Measurements from ENCODE around the gene GNB1L.

Gene GNB1L

DNA sequence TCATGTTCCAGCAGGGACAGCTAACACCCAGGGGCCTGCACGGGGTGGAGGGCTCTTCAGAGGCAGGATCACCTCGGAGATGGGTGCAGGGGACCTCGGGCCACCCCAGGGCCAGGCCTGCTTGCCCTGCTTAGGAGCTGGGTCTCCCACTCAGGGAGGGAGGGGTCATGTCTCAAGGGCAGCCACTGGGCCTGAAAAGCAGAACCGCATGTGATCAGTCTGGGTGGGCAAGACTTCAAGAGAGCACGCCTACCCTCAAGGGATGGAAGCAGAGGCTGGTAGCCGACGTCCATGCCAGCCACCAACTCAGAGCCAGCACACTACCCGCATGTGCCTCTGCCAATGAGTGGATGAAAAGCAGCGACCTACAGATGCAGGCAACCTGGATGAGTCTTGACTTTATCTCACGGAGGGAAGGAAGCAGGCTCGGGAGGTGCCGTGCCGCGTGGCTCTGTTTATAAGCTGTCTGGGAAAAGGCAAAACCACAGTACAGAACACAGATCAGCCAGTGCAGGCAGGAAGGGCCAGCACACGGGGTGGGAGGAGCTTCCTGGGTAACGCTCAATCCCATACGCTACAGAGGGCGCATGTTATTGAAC, 78.1 kb downstream of the GNB1L start:
- TF ChIP-seq, protein P1, sequence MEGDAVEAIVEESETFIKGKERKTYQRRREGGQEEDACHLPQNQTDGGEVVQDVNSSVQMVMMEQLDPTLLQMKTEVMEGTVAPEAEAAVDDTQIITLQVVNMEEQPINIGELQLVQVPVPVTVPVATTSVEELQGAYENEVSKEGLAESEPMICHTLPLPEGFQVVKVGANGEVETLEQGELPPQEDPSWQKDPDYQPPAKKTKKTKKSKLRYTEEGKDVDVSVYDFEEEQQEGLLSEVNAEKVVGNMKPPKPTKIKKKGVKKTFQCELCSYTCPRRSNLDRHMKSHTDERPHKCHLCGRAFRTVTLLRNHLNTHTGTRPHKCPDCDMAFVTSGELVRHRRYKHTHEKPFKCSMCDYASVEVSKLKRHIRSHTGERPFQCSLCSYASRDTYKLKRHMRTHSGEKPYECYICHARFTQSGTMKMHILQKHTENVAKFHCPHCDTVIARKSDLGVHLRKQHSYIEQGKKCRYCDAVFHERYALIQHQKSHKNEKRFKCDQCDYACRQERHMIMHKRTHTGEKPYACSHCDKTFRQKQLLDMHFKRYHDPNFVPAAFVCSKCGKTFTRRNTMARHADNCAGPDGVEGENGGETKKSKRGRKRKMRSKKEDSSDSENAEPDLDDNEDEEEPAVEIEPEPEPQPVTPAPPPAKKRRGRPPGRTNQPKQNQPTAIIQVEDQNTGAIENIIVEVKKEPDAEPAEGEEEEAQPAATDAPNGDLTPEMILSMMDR (IDR thresholded peaks at IDR 0.05; ENCODE audit: insufficient read depth, low read length, poor library complexity, severe bottlenecking) = no peak
- no peaks in the 10 kb centered on the region; the same call in 1 of the 2 replicates for H3K27me3 ChIP-seq (replicated peaks; ENCODE audit: control insufficient read depth, insufficient read depth, low read length)
- H3K36me3 ChIP-seq (ENCODE audit: control insufficient read depth, insufficient read depth, low read length) = no peaks in the 10 kb centered on the region
- no peak for DNase-seq (ENCODE audit: extremely low read depth, insufficient read length)
- no peak overlapping the region for H3K4me3 ChIP-seq (replicated peaks; ENCODE audit: low read depth, low read length)

DNA sequence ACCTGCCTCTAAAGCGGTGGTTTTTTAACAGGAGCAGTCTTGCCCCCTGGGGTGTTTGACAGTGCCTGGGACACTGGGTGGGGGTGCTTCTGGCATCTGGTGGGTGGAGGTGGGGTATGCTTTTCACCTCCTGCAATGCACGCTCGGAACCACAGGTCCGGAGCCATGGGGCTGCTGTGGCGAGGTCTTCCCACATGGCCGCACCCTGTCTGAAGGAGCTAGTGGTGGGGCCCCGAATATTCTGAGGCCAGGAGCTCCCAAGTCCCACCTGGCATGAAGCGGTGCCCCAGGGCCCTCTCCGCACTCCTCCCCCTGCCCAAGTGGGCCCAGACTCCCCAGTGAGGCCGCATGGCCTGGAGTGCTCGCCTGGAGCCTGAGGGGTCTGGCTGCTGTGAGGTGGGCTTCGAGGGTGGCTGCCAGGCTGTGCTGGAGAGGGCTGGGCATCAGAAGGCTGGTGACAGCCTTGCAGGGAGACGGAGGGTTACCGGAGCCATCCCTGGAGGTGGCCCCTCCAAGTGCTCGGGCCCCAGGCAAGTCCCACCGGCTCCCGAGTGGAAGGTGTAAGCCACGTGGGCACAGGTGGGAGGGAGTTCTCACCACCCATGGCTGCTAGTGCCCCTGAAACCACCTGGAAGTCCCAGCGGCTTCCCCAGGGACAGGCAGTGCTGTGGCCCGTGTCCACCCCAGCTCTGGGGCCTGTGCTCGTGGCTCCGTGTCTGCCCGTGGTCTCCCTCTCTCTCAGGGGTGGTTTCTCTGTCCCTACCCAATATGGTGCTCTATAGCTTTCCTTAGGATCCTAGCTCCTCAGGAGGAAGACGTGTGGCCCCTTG, 79.0 kb downstream of the GNB1L start:
- H3K27me3 ChIP-seq (replicated peaks; ENCODE audit: control insufficient read depth, insufficient read depth, low read length) = no peaks in the 10 kb centered on the region; the same call in 1 of the 2 replicates
- no peak for DNase-seq (ENCODE audit: extremely low read depth, insufficient read length)
- no peaks in the 10 kb centered on the region for H3K36me3 ChIP-seq (ENCODE audit: control insufficient read depth, insufficient read depth, low read length)
- TF ChIP-seq, protein P1 (IDR thresholded peaks at IDR 0.05; ENCODE audit: insufficient read depth, low read length, poor library complexity, severe bottlenecking) = no peak
- no peak overlapping the region for H3K4me3 ChIP-seq (replicated peaks; ENCODE audit: low read depth, low read length)

GRCh38 chr22:19774628-19775027, 80.0 kb downstream of the GNB1L start:
- Histone ChIP-seq H3K27me3 (replicated peaks; ENCODE audit: control insufficient read depth, insufficient read depth, low read length) (no peaks in the 10 kb centered on the region; the same call in none of the 2 replicates), H3K4me3 (replicated peaks; ENCODE audit: low read depth, low read length) (no peak overlapping the region), H3K36me3 (ENCODE audit: control insufficient read depth, insufficient read depth, low read length) (no peaks in the 10 kb centered on the region)
- TF ChIP-seq, protein P1 (IDR thresholded peaks at IDR 0.05; ENCODE audit: insufficient read depth, low read length, poor library complexity, severe bottlenecking) = no peak
- no peak for DNase-seq (ENCODE audit: extremely low read depth, insufficient read length)

DNA sequence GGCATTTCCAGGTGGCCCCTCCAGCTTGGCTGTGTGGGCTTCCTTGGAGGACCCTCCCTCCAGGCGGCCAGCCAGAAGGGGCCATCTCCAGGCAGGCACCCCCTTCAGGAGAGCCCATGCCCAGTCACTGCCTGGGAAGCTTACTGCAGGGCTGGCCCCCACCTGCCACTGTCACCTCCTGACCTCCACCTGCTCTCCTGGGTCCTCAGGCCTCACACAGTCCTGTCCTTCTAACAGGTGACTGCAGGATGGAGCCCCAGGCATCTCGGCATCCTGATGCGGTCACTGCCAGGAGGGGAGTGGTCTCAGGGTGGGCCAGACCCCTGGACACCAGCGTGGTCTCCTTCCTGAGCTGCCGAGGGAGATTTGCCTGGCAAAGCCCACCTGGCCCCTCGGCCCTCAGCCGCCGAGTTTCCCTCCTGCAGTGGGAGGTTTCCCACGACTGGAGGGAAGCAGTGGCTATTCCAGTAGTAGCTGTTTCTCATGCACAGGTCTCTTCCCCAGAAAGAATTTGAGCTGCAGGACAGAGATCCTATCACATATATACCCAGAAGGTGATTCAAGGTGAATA, 81.1 kb downstream of the GNB1L start:
- Histone ChIP-seq H3K27me3 (replicated peaks; ENCODE audit: control insufficient read depth, insufficient read depth, low read length) (no peaks in the 10 kb centered on the region; the same call in none of the 2 replicates), H3K4me3 (replicated peaks; ENCODE audit: low read depth, low read length) (no peak overlapping the region), H3K36me3 (ENCODE audit: control insufficient read depth, insufficient read depth, low read length) (no peaks in the 10 kb centered on the region)
- TF ChIP-seq, protein P1 (IDR thresholded peaks at IDR 0.05; ENCODE audit: insufficient read depth, low read length, poor library complexity, severe bottlenecking) = no peak
- DNase-seq (ENCODE audit: extremely low read depth, insufficient read length) = no peak

- no peaks in the 10 kb centered on the region; the same call in none of the 2 replicates for H3K27me3 ChIP-seq (replicated peaks; ENCODE audit: control insufficient read depth, insufficient read depth, low read length)
- no peak overlapping the region for H3K4me3 ChIP-seq (replicated peaks; ENCODE audit: low read depth, low read length)
- DNase-seq (ENCODE audit: extremely low read depth, insufficient read length) = peak; percentile 68
Measured at GRCh38 chr22:19772673-19773469, 81.8 kb downstream of the GNB1L start.

More at GRCh38 chr22:19772673-19773469, 81.8 kb downstream of the GNB1L start:
- H3K36me3 ChIP-seq (ENCODE audit: control insufficient read depth, insufficient read depth, low read length) = no peaks in the 10 kb centered on the region
- TF ChIP-seq, protein P1 (IDR thresholded peaks at IDR 0.05; ENCODE audit: insufficient read depth, low read length, poor library complexity, severe bottlenecking) = peak; percentile 33
